ENCODE results near the gene HAND2. TPM values are rescaled to one million over a fixed set of nuclear protein-coding genes. Genes with fewer than 3 reads are reported as not detected.
A peak's percentile ranks its signal among the peaks of the same experiment; 100 is the strongest.

The HAND2 gene
- total RNA-seq, 4 donors from 2014 or later = 0.25 to 11.0 (median 4.1) TPM

- H3K4me3 ChIP-seq (ENCODE audit: low read depth, poor library complexity, severe bottlenecking) = peak overlapping the region; percentile 16
- 3 to 13% methylated on average over 29 to 48 of the region's 75 CpGs for WGBS, 2 donors
- no peak for DNase-seq (ENCODE audit: low spot score in 2 of 2)
- TF ChIP-seq CTCF (IDR thresholded peaks at IDR 0.05) (no peak), POLR2A (IDR thresholded peaks at IDR 0.05) (no peak)
- intact Hi-C loops (cut with DNase I; ENCODE audit: low total_unique reads) = no loop called here
Measured at GRCh38 chr4:173528378-173529321, 1.4 kb downstream of the HAND2 start.

- TF ChIP-seq POLR2A (IDR thresholded peaks at IDR 0.05) (no peak), CTCF (IDR thresholded peaks at IDR 0.05) (no peak)
- 15 to 17% methylated on average over 42 of the region's 42 CpGs for WGBS, 2 donors
- H3K4me3 ChIP-seq (ENCODE audit: low read depth, poor library complexity, severe bottlenecking) = no peak overlapping the region
- intact Hi-C loops (cut with DNase I; ENCODE audit: low total_unique reads) = no loop called here
- DNase-seq (ENCODE audit: low spot score in 2 of 2) = no peak
Measured at GRCh38 chr4:173527103-173527891, 2.7 kb downstream of the HAND2 start.

- 27% methylated on average over 13 of the region's 13 CpGs for WGBS, 2 donors
- H3K4me3 ChIP-seq (ENCODE audit: low read depth, poor library complexity, severe bottlenecking) = no peak overlapping the region
- TF ChIP-seq POLR2A (IDR thresholded peaks at IDR 0.05) (no peak), CTCF (IDR thresholded peaks at IDR 0.05) (no peak)
- intact Hi-C loops (cut with DNase I; ENCODE audit: low total_unique reads) = no loop called here
- DNase-seq (ENCODE audit: low spot score in 2 of 2) = no peak
Measured at GRCh38 chr4:173526724-173527102, 3.3 kb downstream of the HAND2 start.

- no peak overlapping the region for H3K4me3 ChIP-seq (ENCODE audit: low read depth, poor library complexity, severe bottlenecking)
- intact Hi-C loops (cut with DNase I; ENCODE audit: low total_unique reads) = no loop called here
- 52 to 56% methylated on average over 10 of the region's 10 CpGs for WGBS, 2 donors
- TF ChIP-seq CTCF (IDR thresholded peaks at IDR 0.05) (no peak), POLR2A (IDR thresholded peaks at IDR 0.05) (no peak)
- DNase-seq (ENCODE audit: low spot score in 2 of 2) = no peak
Measured at GRCh38 chr4:173526027-173526482, 4.0 kb downstream of the HAND2 start.

GRCh38 chr4:173525118-173526011, 4.7 kb downstream of the HAND2 start:
- no peak for DNase-seq (ENCODE audit: low spot score in 2 of 2)
- H3K4me3 ChIP-seq (ENCODE audit: low read depth, poor library complexity, severe bottlenecking) = no peak overlapping the region
- WGBS, 2 donors = 24 to 30% methylated on average over 42 to 45 of the region's 48 CpGs
- TF ChIP-seq POLR2A (IDR thresholded peaks at IDR 0.05) = no peak
- TF ChIP-seq CTCF (IDR thresholded peaks at IDR 0.05) = no peak
- intact Hi-C loops (cut with DNase I; ENCODE audit: low total_unique reads) = no loop called here

Measured in lower leg skin (tissue), 4 donors.